Measurements from ENCODE around the gene HYAL3.
A peak's percentile ranks its signal among the peaks of the same experiment; 100 is the strongest.

HYAL3 gene, protein sequence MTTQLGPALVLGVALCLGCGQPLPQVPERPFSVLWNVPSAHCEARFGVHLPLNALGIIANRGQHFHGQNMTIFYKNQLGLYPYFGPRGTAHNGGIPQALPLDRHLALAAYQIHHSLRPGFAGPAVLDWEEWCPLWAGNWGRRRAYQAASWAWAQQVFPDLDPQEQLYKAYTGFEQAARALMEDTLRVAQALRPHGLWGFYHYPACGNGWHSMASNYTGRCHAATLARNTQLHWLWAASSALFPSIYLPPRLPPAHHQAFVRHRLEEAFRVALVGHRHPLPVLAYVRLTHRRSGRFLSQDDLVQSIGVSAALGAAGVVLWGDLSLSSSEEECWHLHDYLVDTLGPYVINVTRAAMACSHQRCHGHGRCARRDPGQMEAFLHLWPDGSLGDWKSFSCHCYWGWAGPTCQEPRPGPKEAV

DNA sequence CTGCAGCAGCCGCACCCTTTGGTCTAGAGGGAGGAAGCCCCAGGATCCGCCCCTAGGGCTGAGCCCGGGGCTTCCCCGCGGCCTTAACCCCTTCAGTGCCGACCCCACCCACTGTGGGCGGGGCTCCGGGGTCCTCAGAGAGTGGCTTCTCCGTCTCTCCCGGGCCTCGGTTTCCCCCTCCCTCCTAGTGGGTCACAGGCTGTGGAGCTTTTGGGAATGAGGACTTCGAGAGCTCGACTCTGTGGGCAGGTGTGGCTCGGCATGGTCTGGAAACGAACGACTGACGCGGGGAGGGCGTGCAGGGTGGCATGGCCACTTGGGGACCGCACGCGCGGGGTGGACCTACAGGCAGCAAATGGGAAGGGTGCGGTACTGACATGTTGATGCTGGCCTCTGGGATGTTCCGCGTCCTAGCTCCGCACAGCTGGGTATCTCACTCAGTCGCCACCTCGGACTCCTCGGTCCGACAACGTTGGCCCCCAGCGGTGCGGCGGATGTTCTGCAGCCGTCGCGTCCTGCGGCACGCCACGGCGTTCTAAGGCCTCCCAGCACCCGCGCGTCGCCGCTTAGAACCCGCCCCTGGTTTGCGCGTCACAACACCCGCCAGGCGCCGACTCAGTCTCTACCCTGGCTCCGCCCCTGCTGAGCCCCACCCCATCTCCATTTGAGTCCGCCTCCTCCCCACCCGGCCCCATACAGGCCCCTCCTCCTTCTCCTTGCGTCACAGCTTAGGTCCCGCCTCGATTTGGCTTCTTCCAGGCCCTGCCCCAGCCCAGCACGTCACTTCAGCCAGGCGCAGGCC lies at the start of gene HYAL3, which contains the start of gene NAA80:
HYAL3 (minus strand) TSS at position 570 of the 802 bp plus-strand sequence. CDS start 3,803 bp downstream, outside the sequence.
NAA80 (minus strand) TSS at position 570 of the 802 bp plus-strand sequence. CDS start 1,942 bp downstream, outside the sequence.
- DNase-seq (ENCODE audit: low spot score) (peak; percentile 99), FAIRE-seq (peak; percentile 92)

DNA sequence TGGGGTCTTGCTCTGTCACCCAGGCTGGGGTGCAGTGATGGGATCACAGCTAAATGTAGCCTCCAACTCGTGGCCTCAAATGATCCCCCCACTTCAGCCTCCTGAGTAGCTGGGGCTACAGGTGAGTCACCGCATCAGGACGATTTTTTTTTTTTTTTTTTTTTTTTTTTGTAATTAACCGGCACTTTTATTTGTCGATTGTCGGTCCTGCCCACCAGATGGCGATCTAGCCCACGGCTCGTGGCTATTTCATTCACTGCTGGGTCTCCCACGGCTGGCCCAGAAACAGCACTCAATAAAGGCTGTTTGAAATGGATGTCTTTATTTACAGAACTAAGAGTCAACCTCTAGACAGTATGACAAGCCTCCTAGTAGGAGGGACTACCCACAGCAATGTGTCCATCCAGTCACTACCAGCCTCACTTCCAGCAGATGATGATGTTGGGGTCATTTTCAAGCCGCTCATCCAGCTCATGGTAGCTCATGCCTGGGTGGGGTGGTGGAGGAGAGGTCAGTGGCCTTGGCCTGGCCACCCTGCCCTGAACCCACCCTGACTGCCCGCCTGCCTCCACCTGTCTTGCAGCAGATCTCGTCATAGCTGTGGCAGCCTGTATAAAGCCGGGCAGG lies 48.1 kb upstream of the HYAL3 start:
- peak; percentile 72 for DNase-seq (ENCODE audit: low spot score)
- peak; percentile 9 for FAIRE-seq

DNA sequence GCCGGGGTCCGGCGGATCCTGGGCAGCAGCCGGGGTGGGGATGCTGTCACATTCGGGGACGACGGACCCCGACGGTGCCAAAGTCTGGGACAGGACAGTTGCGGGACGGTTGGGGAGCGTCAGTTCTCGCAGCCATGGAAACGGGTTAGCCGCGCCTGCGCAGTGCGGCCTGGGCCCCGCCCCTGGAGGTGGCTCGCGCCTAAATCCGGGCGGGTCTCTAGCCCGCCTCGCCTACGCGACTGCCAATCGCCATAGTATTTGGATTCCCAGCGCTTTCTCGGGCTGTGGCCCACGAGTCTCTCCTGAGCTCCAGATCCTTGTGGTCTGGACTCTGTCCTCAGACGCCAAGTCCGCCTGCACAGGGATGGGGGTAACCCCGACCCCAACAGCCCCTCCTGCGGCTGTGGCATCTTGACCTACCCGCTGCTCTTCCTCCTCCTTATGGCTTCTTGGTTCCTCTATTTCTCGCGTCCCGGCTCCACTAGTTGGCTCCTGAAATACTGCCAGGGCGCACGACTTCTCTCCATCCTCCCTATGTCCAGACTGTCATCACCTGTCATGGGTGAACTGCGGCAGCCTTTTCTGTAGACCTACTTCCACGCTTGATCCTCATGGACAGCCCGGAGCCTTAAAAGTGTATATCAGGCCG lies 46.5 kb upstream of the HYAL3 start, which contains the start of gene ZMYND10:
ZMYND10 (minus strand) TSS at position 147 of the 649 bp plus-strand sequence. CDS start 153 bp downstream, outside the sequence.
- DNase-seq (ENCODE audit: low spot score) (peak; percentile 63), FAIRE-seq (peak; percentile 27)

DNA sequence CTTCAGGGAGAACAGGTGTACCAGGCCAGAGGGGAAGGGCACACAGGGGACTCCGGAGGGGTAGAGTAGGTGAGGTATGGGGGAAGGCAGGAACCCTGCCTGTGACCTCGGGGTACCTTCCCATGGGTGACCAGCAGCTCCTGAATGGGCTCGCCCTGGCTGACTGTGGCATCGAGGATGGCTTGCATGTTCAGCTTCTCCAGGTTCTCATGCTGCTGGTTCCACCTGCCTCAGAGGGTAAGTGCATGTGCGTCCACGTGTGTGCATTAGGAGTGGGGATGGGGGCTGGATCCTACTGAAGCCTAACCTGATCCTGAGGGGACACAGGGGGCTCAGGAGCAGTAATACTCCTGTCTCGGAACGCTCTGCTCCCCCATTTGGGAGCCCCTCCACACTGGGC lies 45.8 kb upstream of the HYAL3 start:
- no peak for DNase-seq (ENCODE audit: low spot score)
- no peak for FAIRE-seq

DNA sequence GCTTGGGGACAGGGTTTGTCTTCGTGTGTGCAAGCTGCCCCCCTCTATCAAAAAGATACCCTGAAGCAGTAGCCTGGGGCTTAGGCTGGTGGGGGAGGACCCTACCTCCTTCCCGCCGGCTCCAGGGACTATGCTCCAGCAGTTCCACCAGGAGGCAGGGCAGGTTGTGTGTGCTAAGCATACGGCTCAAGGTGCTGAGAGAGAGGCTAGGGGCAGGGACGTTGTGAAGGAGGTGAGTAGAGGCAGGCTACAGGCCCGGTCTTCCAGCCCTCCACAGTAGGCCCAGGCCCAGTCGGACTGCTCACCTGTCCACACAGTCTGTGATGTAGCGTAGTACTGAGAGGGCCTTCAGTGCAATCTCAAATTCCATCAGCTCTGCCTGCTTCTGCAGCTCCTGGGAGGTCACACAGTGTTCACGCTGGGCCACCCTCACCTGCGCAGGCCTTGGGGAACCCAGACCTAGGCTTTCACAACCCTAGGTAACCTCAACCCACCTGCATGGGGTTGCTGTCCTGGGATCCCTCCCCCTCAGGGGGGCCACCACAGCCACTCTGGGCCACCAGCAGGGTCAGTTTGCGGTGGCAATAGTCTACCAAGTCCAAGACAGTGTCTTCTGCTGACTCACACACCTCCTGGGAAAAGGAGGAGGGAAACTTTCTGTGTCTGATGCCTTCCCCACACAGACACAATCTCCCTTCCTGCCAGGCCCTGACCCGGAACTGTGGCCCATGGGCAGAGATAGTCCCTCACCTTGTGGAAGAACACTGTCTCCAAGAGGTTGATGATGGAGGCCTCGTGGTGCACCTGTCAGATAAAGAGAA lies 43.8 kb upstream of the HYAL3 start:
- FAIRE-seq (no peak), DNase-seq (ENCODE audit: low spot score) (no peak)

GRCh38 chr3:50341996-50342650 lies 42.9 kb upstream of the HYAL3 start:
- FAIRE-seq (no peak), DNase-seq (ENCODE audit: low spot score) (no peak)

GRCh38 chr3:50341537-50341936 lies 42.3 kb upstream of the HYAL3 start:
- FAIRE-seq: no peak
- DNase-seq (ENCODE audit: low spot score): no peak

DNA sequence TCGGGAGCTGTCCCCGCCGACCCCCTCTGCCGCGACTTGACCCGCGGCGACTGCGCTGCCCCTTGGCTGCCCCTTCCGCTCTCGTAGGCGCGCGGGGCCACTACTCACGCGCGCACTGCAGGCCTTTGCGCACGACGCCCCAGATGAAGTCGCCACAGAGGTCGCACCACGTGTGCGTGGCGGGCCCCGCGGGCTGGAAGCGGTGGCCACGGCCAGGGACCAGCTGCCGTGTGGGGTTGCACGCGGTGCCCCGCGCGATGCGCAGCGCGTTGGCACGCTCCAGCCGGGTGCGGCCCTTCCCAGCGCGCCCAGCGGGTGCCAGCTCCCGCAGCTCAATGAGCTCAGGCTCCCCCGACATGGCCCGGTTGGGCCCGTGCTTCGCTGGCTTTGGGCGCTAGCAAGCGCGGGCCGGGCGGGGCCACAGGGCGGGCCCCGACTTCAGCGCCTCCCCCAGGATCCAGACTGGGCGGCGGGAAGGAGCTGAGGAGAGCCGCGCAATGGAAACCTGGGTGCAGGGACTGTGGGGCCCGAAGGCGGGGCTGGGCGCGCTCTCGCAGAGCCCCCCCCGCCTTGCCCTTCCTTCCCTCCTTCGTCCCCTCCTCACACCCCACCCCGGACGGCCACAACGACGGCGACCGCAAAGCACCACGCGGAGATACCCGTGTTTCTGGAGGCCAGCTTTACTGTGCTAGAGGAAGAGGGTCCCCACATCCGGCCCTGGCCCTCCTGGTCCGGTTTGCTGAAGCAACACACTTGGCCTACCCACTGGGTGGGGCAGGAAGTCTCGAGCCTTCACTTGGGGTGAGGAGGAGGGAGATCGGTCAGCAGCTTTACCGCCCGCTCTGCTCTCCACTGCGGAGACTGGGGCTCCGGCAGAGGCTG lies 41.5 kb upstream of the HYAL3 start, which contains the start of gene RASSF1:
RASSF1 (minus strand) TSS at position 389 of the 882 bp plus-strand sequence; CDS start at position 358, 31 bp downstream.
- DNase-seq (ENCODE audit: low spot score) (no peak), FAIRE-seq (no peak)

DNA sequence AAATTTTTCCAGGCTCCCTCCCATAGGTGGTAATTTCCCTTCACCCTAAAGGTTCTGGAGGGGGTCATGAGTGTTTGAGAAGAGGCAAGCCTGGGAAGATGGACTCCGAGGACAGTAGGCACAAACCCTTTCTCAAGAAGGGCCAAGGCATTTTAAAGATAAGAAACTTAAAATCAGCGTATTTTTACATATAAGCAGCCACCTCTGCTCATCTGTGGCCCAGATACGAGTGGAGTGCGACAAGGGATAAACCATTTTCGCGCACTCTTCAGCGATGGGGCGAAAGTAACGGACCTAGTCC lies 40.9 kb upstream of the HYAL3 start:
- no peak for FAIRE-seq
- DNase-seq (ENCODE audit: low spot score): no peak

DNA sequence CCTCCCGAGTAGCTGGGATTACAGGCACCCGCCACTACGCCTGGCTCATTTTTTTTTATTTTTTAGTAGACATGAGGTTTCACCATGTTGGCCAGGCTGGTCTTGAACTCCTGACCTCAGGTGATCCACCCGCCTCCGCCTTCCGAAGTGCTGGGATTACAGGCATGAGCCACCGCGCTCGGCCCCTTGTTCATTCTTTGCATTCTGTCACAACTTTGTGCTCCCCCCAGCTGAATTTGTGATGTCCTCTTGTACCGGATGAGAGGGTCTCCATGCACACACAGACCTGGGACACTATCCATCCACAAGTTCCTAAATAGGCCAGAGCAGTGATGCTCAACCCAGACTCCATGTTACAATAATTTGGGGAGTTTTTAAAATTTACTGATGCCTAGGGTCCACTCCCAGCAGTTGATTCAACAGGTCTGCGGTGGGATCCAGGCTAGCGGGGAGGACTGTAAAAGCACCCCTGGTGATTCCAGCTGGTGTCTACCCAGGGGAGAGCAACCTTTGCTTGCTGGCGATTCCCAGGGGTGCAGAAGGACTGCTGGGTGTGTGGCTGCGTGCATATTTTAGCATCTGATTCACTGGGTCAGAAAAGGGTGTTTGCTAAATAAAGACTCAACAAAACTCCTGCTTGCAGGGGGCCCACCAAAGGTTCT lies 40.4 kb upstream of the HYAL3 start:
- FAIRE-seq (no peak), DNase-seq (ENCODE audit: low spot score) (no peak)

DNA sequence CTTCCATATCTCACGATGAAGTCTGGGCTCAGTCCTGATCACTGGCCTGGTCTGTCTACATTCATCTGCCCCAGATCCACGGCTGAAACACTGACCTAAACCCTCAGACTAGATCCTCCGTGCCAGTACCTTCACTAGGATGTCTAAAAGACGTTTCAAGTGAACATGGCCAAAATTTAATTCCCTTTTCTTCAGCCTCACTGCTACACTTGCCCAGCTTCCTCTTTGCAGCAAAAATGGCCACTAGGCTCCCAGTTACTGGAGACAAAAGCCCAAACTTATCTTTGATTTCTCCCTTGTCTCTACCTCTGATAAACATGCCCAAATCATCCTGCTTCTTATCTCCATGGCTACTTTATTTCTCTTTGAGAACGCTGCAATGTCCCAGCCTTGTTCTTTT lies 39.8 kb upstream of the HYAL3 start:
- no peak for DNase-seq (ENCODE audit: low spot score)
- no peak for FAIRE-seq

DNA sequence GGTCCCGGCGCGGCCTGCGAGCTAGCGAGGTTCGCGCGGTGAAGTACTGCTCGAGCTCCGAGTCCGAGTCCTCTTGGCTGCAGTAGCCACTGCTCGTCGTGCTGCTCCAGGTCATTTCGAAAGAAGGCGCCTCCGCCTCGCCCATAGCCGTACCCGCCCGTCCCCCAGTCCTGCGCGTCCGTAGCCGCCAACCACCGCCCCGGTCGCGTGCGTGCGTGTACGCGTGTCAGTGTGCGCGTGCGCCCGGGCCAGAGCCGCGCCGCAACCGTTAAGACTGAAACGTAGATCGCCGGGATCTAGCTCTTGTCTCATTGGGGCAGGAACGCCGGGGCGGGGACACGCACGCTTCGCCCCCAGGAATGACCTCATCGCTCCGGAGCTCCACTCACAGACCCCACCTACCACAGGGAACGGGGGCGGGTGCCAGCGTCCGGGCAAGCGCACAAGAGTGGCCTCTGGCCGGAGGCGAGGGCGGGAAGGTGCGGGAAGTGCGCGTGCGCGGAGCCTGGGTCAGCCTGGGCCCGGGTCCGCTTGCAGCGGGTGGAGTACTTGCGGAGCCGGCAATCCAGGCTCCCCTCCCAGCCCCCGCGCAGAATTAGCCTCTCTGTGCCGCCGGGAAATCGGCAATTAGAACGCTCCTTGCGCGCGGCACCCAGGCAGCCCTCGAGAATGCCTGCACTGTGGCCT lies 38.1 kb upstream of the HYAL3 start:
- DNase-seq (ENCODE audit: low spot score): peak; percentile 99
- peak; percentile 94 for FAIRE-seq

DNA sequence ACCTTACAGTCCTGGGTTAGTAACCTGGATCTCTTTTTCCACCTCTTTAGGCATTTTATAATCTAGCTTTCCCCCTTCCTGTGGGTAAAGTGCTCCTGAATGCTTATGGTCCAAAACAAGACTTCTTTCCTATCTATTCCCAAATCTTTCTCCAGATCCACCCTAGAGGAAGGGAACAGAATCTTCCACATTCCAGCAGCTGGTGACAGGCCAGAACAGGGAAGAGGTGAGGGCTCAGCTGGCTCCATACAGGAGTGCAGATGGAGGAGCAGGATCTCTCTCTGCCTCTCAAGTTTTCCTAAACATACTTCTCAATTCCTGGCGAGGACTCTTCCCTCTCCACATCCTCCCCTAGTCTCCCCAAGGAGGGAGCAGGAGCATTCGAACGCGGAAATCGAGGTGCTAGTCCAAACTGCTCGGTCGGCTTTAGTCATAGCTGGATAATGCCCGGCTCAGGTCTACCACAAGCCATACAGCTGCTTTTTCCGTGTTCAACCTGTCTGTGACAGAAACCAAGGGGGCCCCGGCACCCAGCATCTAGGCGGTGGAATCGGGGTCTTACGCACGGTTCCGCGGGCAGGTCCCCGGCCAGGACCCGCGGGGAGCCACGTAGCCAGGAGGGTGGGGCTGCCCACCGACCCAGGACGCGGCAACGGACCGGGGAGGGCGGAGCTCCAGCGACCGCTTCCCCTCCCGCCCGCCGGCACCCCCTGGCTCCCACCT lies 37.4 kb upstream of the HYAL3 start:
- FAIRE-seq: no peak

GRCh38 chr3:50334339-50335075 lies 35.3 kb upstream of the HYAL3 start:
- DNase-seq (ENCODE audit: low spot score): no peak
- no peak for FAIRE-seq

More for the DNA sequence above, 37.4 kb upstream of the HYAL3 start:
- DNase-seq (ENCODE audit: low spot score): peak; percentile 33

- DNase-seq (ENCODE audit: low spot score) (no peak), FAIRE-seq (no peak)
These were observed 34.6 kb upstream of the HYAL3 start for GRCh38 chr3:50333744-50334328.

- DNase-seq (ENCODE audit: low spot score): no peak
- FAIRE-seq: no peak
These were observed 32.2 kb upstream of the HYAL3 start for GRCh38 chr3:50331364-50331907.

Data from urothelium cell line (cell line).